ENCODE data around the gene PTX4. TPM values are rescaled to one million over a fixed set of nuclear protein-coding genes. Genes with fewer than 3 reads are reported as not detected.

The PTX4 gene
- total and polyA plus RNA-seq, 4 donors: 0.26 to 0.33 TPM; not detected in 2

GRCh38 chr16:1435921-1436697 lies 52.6 kb downstream of the PTX4 start:
- DNase-seq: no peak
- no peaks in the 10 kb centered on the region for H3K27me3 ChIP-seq (ENCODE audit: control insufficient read depth in 1 of 2, insufficient read depth in 2 of 2, low read length in 1 of 2)
- no peaks in the 10 kb centered on the region for H3K4me1 ChIP-seq (ENCODE audit: control insufficient read depth in 1 of 2, insufficient read depth in 2 of 2, low read length in 2 of 2)
- ATAC-seq (ENCODE audit: low FRiP score): no peak
- no peak overlapping the region for H3K4me3 ChIP-seq (ENCODE audit: low read length in 2 of 2)
- H3K36me3 ChIP-seq (ENCODE audit: control insufficient read depth in 1 of 2, insufficient read depth in 2 of 2, low read length in 1 of 2): no peaks in the 10 kb centered on the region
- no peak overlapping the region for H3K27ac ChIP-seq (ENCODE audit: low read depth in 1 of 2, low read length in 2 of 2)
- intact Hi-C loops (cut with DNase I): no loop called here
- no peaks in the 10 kb centered on the region for H3K9me3 ChIP-seq (ENCODE audit: control insufficient read depth, low read length)
- 87% methylated on average over 29 to 32 of the region's 32 CpGs for WGBS, 2 donors

Other genes starting within 250 kb of the PTX4 start
- 10 to 100 TPM; 12.2 to 38.0 TPM for gene TPSAB1, start 248.2 kb downstream of the PTX4 start, total RNA-seq
- 1 to 10 TPM; 3.0 to 3.8 TPM for gene TPSAB1, start 248.2 kb downstream of the PTX4 start, polyA plus RNA-seq
- not detected for gene TPSD1, start 232.9 kb downstream of the PTX4 start, total RNA-seq
- gene TPSD1, start 232.9 kb downstream of the PTX4 start, polyA plus RNA-seq: under 1 TPM in 1 of 2 donors, not detected in 1; 0.38 TPM
- gene UBE2I, start 179.3 kb downstream of the PTX4 start, total RNA-seq: 10 to 100 TPM; 81.7 to 86.7 TPM
- 10 to 100 TPM; 35.7 to 63.1 TPM for gene UBE2I, start 179.3 kb downstream of the PTX4 start, polyA plus RNA-seq
- gene BAIAP3, start 155.3 kb downstream of the PTX4 start, total RNA-seq: 1 to 10 TPM; 1.2 to 3.1 TPM
- 1 to 10 TPM; 1.1 to 2.6 TPM for gene BAIAP3, start 155.3 kb downstream of the PTX4 start, polyA plus RNA-seq
- gene TSR3, start 137.1 kb downstream of the PTX4 start, total RNA-seq: 10 to 100 TPM; 32.1 to 37.5 TPM
- gene TSR3, start 137.1 kb downstream of the PTX4 start, polyA plus RNA-seq: 10 to 100 TPM; 68.4 to 88.0 TPM
- gene GNPTG, start 137.0 kb downstream of the PTX4 start, total RNA-seq: 10 to 100 TPM; 45.3 to 55.1 TPM
- gene GNPTG, start 137.0 kb downstream of the PTX4 start, polyA plus RNA-seq: 10 to 100 TPM; 33.7 to 74.1 TPM
- gene UNKL, start 74.2 kb downstream of the PTX4 start, total RNA-seq: 10 to 100 TPM; 21.2 to 34.6 TPM
- gene UNKL, start 74.2 kb downstream of the PTX4 start, polyA plus RNA-seq: 10 to 100 TPM in 1 of 2 donors, 1 to 10 TPM in 1; 8.8 to 23.9 TPM
- gene UQCC4, start 68.2 kb downstream of the PTX4 start, total RNA-seq: 1 to 10 TPM; 5.7 to 8.3 TPM
- gene UQCC4, start 68.2 kb downstream of the PTX4 start, polyA plus RNA-seq: 10 to 100 TPM; 13.3 to 20.0 TPM
- gene PERCC1, start 57.9 kb downstream of the PTX4 start, total RNA-seq: not detected
- gene PERCC1, start 57.9 kb downstream of the PTX4 start, polyA plus RNA-seq: not detected
- 1 to 10 TPM; 1.8 to 2.0 TPM for gene CCDC154, start 44.4 kb downstream of the PTX4 start, total RNA-seq
- gene CCDC154, start 44.4 kb downstream of the PTX4 start, polyA plus RNA-seq: 1 to 10 TPM; 3.8 to 9.6 TPM
- 10 to 100 TPM; 44.8 to 89.1 TPM for gene CLCN7, start 13.9 kb downstream of the PTX4 start, total RNA-seq
- gene CLCN7, start 13.9 kb downstream of the PTX4 start, polyA plus RNA-seq: 10 to 100 TPM; 14.5 to 90.9 TPM
- gene TELO2, start 4.4 kb upstream of the PTX4 start, total RNA-seq: 10 to 100 TPM; 25.6 to 28.2 TPM
- gene TELO2, start 4.4 kb upstream of the PTX4 start, polyA plus RNA-seq: 10 to 100 TPM in 1 of 2 donors, 1 to 10 TPM in 1; 8.8 to 52.7 TPM
- gene TMEM204, start 44.7 kb upstream of the PTX4 start, total RNA-seq: 10 to 100 TPM; 38.1 to 52.1 TPM
- 10 to 100 TPM; 34.7 to 74.5 TPM for gene TMEM204, start 44.7 kb upstream of the PTX4 start, polyA plus RNA-seq
- 10 to 100 TPM; 13.5 to 22.4 TPM for gene IFT140, start 123.1 kb upstream of the PTX4 start, total RNA-seq
- 10 to 100 TPM in 1 of 2 donors, 1 to 10 TPM in 1; 4.6 to 15.2 TPM for gene IFT140, start 123.1 kb upstream of the PTX4 start, polyA plus RNA-seq
- 10 to 100 TPM; 17.3 to 24.2 TPM for gene CRAMP1, start 123.4 kb upstream of the PTX4 start, total RNA-seq
- 10 to 100 TPM in 1 of 2 donors, 1 to 10 TPM in 1; 2.3 to 11.5 TPM for gene CRAMP1, start 123.4 kb upstream of the PTX4 start, polyA plus RNA-seq
- gene JPT2, start 189.3 kb upstream of the PTX4 start, total RNA-seq: 10 to 100 TPM; 28.3 to 30.8 TPM
- gene JPT2, start 189.3 kb upstream of the PTX4 start, polyA plus RNA-seq: 10 to 100 TPM; 14.2 to 15.7 TPM
- gene MAPK8IP3, start 217.3 kb upstream of the PTX4 start, total RNA-seq: 100 to 1,000 TPM in 1 of 2 donors, 10 to 100 TPM in 1; 69.0 to 122 TPM
- gene MAPK8IP3, start 217.3 kb upstream of the PTX4 start, polyA plus RNA-seq: 10 to 100 TPM; 20.8 to 99.3 TPM